Stomach (tissue), 4 donors: ENCODE results near the gene ARID1B.

Experiments
- CTCF ChIP-seq, 7 experiments: fragments of 450-650 bp in 4 of 7; fragments of 200-600 bp in 3 of 7; sonication (generic) in 3 of 7; IDR thresholded peaks; one replicate each; pipeline ENCODE4 v1.5.1; 2016 to 2019; ENCODE audit warnings: antibody characterized with exemption in 7 of 7, control low read depth in 2 of 7, mild to moderate bottlenecking in 1 of 7
- EP300 ChIP-seq: sonication (generic); formaldehyde crosslinking; IDR thresholded peaks from one replicate; pipeline ENCODE4 v1.6.1; 2017; ENCODE audit warnings: antibody characterized with exemption
- POLR2A ChIP-seq, 4 donors: fragments of 450-650 bp; IDR thresholded peaks; one replicate each; pipeline ENCODE4 v1.6.1; 2016; ENCODE audit warnings: antibody characterized with exemption in 4 of 4, control low read depth in 2 of 4, mild to moderate bottlenecking in 1 of 4, moderate library complexity in 1 of 4
- POLR2AphosphoS5 ChIP-seq, 3 donors: sonication (generic); formaldehyde crosslinking; IDR thresholded peaks; one replicate each; pipeline ENCODE4 v1.6.1; 2016; ENCODE audit warnings: antibody characterized with exemption in 3 of 3

- TF ChIP-seq CTCF (IDR thresholded peaks at IDR 0.05) (no peak), POLR2AphosphoS5 (IDR thresholded peaks at IDR 0.05) (no peak), EP300 (no peak), POLR2A (IDR thresholded peaks at IDR 0.05) (no peak)
Measured at GRCh38 chr6:156950084-156950483, 172.9 kb downstream of the ARID1B start.
